GF-D8 (cell line): ENCODE measurements around the gene HPDL.
"Not testable (repeated sequence)": the region's sequence is repeated elsewhere in the genome, so short reads cannot be mapped to it uniquely, and the experiment has no call there.

ENCODE experiments used
- DNase-seq: peaks from one replicate; lab custom pipeline; 2025; lab: John Stamatoyannopoulos, UW

The HPDL gene

DNA sequence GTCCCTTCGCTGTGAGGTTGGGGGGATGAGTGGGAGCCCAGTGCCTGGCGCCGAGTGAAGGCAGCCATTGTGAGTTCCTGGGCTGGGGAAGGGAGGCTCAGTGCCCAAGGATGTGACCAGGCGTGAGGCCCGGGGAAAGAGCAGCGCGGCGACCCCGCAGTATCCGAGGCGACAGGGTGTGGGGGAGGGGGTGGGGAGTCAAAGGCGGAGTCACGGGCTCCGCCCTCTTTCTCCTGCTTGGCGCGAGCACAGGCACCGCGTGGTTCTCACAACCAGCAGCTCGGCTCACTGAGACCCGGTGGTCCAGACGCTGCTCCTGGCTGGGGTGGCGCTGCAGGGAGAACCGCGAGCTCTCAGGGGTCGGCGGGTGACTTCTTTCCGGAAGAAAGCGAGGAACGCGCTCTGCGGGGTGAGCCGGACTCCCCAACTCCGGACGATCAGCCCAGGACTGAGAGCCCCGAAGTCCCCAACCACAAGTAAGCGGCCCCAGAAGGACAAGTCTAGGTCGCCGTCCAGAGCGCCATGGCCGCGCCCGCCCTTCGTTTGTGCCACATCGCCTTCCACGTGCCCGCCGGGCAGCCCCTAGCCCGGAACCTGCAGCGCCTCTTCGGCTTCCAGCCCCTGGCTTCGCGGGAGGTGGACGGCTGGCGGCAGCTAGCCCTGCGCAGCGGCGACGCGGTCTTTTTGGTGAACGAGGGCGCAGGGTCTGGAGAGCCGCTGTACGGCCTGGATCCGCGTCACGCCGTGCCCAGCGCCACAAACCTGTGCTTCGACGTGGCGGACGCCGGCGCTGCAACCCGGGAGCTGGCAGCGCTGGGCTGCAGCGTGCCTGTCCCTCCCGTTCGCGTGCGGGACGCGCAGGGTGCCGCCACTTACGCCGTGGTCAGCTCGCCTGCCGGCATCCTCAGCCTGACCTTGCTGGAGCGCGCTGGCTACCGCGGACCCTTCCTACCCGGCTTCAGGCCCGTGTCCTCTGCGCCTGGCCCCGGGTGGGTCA, at the start of gene HPDL:
Gene HPDL, plus strand, starts transcription at position 269 of the 997 bp plus-strand sequence. Its CDS starts 254 bp downstream, at position 523.
- DNase-seq = peak; percentile 53

DNA sequence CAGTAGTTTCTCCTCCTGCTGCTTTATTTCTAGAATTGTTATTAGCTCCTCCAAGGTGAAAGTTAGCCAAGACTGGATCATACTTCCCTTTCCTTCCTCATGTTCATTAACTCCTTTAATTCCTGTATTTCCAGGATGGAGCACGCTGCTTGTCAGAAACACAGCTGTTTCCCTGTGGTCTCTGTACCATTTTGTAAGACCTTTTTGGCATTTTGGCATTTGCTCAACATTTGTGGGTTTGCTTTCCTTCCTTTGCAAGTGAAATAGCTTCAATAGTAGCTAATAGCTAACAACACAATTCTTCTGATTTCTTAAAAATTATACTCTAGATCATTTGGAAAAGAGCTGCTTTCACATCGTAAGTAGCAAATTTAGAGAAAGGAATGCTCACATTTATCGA, 44.3 kb upstream of the HPDL start:
- DNase-seq = peak; percentile 49

DNA sequence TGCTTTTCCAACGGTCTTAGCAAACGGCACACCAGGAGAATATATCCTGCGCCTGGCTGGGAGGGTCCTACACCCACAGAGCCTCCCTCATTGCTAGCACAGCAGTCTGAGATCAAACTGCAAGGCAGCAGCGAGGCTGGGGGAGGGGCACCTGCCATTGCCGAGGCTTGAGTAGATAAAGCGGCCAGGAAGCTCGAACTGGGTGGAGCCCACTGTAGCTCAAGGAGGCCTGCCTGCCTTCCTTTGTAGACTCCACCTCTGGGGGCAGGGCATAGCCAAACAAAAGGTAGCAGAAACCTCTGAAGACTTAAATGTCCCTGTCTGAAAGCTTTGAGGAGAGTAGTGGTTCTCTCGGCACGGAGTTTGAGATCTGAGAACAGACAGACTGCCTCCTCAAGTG, 41.8 kb upstream of the HPDL start:
- not testable (repeated sequence) for DNase-seq

- not testable (repeated sequence) for DNase-seq
Observed at GRCh38 chr1:45286521-45286920, 40.2 kb upstream of the HPDL start.

DNA sequence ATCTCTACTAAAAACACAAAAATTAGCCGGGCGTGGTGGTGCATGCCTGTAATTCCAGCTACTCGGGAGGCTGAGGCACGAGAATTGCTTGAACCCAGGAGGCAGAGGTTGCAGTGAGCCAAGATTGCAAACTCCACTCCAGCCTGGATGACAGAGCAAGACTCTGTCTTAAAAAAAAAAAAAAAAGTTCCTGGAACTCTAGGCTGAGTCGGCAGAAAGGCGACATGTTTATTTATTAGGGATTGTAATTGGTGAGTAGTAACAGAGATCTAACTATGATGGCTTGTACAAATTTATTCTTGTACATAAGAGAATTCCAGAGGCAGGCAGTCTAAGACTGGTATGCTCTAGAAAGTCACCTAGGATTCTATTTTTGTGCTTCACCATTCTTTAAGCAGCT, 35.7 kb upstream of the HPDL start:
- DNase-seq = not testable (repeated sequence)

- no peak for DNase-seq
Observed at GRCh38 chr1:45291716-45292115, 35.0 kb upstream of the HPDL start.

DNA sequence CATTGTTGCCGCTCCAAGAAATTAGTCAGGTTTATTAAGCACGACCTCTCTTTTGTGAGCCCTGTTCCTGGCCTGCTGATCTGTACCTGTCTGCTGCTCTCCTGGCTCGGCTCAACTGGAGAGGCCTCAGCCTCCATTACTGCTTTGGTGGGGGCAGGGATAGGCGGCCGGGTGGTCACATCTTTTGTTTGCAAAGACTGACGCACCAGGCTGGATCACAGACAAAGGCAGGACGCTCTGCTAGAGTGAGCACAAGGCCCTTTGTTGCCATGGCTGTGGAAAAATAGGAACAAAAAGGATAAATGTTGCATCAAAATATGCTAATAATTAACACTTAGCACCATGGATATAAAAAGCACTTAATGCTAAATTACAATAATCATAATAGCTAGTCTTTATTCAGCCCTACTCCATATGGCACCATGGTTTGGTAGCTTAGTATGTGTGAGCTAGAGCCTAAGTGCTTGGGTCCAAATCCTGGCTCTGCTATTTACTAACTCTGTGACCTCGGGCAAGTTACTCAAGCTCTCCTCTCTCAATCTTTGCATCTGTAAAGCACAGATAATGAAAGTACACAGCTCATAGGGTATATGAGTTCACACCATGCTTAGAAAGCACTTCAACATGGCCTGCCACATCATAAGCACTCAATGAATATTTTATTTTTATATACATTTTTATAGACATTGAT, 28.9 kb upstream of the HPDL start:
- DNase-seq = no peak

DNA sequence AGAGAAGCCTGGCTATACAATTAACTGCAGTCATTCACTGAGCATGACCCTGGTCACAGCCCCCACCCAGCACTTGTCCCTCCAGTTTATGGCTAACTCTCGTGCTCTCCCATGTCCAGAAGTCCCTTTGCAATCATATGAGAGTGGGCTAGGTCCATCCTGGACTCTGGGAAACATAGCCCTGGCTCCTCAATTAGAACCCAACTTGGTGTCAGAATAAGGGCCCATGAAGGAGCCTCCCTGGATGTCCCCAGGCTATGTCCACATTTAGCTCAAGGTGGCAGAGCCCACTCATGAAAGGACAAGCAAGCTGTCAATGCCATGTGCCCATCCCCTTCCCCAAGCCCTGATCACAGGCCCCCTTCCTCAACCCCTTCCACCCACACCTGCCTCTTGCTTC, 27.4 kb upstream of the HPDL start:
- no peak for DNase-seq

DNA sequence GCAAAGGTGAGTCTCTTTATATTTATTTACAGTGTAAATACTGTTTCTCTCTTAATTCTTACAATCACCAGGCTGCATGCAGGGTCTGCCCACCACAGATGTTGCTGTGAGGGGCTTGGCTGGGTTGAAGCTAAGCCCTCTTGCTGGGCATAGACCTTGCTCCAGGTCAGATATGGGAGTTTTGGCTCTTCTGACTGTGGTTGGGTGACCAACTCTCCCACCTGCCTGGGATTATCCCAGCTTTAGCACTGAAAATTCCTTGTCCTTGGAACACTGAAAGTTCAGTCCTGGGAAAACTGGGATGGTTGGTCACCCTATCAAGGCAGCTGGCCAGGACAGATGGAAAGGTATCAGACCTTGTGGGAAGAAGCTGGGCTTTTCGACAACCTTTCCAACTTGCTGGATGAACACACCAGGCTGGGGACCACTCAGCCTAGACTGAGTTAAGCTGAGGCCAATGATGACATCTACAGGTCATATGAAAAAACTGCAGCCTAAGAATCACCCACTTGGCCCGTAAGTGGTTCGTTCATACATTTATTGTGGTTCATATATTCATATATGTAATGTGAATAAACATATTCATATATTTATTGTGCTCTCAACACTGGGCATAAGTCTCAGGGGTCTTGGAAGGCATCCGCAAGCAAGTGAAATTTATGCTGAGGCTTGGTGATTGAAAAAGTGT, 26.6 kb upstream of the HPDL start:
- DNase-seq = peak; percentile 41

DNA sequence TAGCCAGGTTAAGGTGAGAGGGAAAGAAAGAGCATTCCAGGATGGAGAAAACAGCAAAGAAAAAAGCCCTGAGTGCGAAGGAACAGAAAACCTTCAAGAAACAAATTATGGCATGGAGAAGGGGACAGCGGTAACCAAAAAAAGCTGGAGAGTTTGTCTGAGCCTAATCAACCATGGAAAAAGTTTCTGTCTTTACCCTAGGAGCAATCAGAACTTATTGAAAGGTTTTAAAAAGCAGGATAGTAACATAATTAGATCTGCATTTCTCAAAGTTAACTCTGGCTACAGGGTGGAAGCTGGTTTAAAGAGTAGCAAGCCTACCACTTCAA, 26.1 kb upstream of the HPDL start:
- no peak for DNase-seq

GRCh38 chr1:45302505-45303150, 24.1 kb upstream of the HPDL start:
- DNase-seq = no peak

DNA sequence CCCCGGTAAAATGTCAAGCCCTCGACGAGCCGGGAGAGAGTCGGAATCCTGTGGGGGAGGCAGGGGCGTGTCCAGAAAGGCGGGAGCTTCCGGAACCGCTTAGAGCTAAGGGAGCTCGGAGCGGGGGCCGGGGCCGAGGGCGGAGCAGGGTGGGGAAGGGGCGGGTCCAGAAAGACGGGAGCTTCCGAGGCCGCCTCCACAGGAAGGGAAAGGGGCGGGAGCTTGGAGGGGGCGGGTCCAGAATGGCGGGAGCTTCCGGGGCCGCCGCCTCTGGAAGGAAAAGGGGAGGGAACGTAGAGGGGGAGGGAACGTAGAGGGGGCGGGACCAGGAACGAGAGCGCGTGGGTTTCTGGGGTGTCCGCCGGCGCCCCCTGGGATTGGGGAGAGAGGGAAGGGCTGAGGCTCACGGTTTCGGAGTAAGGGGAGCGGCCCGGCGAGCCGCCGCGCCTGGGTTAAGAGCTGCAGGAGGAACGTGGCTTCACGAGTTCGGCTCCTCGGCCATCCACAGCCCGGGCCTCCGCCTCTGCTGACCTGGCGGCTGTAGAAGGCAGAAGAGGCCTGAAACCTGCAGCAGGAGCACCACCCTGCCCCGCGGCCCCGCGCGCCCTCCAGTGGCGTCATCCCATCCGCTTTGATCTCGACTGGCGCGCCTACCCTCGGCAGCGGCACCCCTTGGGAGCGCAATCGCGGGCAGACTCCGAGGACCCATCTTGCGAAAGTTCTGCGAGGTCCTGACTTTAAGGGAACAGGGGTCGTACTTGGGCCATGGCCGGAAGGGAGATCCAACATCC, 23.0 kb upstream of the HPDL start:
- DNase-seq = peak; percentile 88

DNA sequence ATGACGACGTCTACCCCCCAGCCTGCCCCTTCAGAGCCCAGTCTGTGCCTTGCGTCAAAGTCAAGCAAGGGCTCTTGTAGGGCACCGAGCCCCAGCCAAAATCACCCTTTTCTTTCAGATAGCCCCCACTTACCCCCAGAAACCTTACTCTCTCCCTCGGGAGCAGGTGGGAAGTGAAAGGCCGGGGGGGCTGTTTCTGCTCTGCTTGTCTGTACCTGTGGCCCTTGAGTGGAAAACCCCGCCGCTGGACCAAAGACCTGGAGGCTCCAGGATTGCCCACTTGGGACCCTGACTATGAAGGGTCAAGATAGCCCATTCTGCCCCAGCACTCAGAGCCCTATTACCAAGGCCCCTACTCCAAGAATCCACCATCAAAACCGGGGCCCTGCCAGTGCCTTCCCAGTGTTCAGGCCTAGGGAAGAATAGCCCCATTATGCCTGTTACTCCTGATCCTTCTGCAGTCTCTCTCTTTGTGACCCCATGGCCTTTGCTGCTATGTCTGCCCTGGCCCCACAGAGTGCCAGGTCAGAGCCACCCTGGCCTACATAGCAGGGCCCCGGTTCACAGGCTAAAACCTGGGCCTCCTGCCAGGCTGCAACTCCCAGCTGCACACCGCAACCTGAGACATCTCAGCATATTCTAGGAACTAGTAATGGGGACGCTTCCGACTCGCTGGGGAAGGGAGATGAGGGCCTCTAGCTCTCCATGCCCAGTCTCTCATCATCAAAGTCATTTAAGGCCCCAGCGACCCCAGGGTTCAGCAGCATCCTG, 22.2 kb upstream of the HPDL start:
- no peak for DNase-seq

DNA sequence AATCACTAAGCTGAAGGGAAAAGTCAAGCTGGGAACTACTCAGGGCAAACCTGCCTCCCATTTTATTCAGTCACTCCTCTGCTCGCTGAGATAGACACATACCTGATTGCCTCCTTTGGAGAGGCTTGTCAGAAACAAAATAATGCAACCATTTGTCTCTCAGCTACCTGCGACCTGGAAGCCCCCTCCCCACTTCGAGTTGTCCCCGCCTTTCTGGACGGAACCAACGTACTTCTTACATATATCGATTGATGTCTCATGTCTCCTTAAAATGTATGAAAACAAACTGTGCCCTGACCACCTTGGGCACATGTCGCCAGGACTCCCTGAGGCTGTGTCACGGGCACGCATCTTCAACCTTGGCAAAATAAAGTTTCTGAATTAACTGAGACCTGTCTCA, 21.5 kb upstream of the HPDL start:
- no peak for DNase-seq

DNA sequence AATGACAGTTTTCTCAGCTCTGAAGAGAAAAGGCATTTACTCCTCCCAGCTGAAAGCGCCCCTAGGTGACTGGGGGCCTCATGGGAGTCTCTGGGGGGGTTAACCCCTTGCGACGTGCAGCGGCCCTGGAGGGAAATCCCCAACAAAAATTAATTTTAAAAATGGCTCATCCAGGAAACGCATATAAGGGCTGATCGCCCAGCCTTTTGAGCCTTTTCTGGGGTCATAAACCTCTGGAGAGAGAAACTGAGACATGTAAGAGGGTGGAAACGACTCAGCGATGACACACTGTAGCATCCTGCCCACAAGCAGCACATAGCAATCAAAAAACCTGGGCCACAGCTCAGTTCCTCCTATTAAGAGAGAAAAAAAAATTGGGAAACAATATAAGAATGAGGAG, 20.4 kb upstream of the HPDL start:
- no peak for DNase-seq

DNA sequence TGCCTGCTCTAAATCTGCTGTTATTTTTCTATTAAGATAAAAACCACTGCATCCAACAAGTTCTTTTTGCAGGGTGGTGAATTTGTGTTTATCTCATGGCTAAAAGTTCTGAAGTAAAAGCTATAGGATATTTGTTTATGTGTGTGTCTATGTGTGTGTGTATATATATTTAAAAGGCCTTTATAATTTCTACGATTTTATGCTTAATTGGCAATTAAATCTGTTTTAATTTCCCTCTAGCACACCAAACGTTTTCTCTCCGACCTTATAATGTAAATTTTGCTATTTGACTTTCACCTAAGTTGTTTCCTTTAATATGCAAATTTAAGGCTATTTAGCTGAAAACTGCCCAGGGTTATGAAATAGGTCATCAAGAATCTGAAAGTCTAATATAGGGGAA, 19.8 kb upstream of the HPDL start:
- DNase-seq = no peak

DNA sequence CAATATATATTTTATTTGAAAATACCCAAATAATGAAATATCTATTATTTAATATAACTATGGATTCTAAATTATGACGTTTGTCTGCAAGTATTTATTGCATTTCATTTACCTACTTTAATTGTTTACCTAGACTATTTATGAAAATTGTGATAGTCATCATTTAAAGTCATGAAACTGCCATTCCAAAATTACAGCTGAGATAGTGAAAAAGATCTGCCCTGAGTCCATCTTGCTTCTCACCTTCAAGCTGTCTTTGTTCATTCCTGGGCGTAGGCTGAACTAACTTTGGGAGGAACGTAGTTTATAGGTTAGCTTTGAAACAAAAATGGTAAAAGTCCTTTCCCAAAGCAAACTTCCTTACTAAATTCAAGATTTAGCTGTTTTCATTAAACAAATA, 12.4 kb upstream of the HPDL start:
- no peak for DNase-seq

DNA sequence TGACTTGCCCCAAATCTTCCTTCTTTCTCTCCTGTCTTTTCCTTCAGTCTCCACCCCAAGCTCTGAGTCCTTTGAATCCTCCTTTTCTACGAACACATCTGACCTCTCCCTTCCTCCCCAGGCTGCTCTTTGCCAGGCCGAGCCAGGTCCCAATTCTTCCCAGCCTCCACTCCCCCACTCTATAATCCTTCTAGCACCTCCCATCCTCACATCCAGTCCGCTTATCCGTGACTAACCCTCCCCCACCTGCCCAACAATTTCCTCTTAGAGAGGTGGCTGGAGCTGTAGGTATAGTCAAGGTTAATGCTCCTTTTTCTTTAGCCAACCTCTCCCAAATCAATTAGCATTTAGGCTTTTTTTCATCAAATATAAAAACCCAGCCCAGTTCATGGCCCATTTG, 9.5 kb upstream of the HPDL start:
- no peak for DNase-seq

- no peak for DNase-seq
Observed at GRCh38 chr1:45319761-45320160, 6.9 kb upstream of the HPDL start.

DNA sequence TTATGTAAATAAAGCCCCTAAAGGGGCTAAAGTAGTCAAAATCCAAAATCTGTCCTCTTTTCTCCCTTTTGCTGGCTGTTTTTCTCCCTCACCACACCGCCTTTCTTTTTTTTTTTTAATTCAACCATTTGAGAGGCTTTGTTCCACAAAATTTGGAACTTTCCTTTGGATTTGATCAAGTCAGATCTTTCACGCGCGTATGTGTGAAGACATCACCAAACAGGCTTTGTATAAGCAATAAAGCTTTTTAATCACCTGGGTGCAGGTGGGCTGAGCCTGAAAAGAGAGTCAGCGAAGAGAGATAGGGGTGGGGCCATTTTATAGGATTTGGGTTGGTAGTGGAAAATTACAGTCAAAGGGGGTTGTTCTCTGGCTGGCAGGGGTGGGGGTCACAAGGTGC, 5.3 kb upstream of the HPDL start:
- DNase-seq = no peak
